GM19463 (cell line): ENCODE data around the gene ZBTB7C.

Experiments used
- ATAC-seq: cut with Tn5 transposase; IDR thresholded peaks from one replicate; pipeline ENCODE4 v1.9.1; 2021; ENCODE audit warnings: mild to moderate bottlenecking, moderate library complexity; ENCODE audit not compliant: unreplicated experiment

Gene ZBTB7C

DNA sequence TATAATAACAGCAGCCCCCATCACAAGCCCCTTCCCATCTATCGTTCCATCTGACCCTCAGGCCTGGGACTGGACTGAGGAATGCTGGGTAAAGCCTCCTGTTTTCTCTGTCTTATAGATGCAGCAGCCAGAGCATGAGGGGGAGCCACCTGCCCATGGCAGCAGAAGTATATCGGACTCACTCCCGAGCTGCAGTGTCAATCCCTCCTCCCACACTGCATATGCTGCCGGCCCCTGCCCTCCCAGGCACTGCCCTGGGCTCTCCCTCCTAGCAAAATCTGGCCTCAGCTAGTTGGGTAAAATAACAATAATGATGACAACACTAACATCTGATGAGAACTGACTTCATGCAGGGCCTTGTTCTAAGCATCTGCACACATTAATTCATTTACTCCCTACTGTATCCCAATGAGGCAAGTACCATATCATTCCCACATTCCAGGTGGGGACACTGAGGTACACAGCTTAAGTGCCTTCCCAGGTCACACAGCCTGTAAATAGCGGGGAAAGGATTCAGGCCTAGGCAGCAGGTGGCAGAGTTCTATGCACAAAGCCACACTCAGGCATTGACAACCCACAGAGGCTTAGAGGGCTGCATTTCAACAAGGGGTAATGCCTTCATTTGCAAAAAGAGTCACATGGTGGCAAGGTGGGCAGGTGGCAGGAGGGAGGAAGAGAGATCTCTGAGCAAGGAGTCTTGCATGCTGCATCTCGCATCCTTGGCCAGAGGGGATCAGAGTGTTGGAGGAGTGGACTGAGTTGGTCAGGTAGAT, 190.0 kb downstream of the ZBTB7C start:
- ATAC-seq, result no peak

DNA sequence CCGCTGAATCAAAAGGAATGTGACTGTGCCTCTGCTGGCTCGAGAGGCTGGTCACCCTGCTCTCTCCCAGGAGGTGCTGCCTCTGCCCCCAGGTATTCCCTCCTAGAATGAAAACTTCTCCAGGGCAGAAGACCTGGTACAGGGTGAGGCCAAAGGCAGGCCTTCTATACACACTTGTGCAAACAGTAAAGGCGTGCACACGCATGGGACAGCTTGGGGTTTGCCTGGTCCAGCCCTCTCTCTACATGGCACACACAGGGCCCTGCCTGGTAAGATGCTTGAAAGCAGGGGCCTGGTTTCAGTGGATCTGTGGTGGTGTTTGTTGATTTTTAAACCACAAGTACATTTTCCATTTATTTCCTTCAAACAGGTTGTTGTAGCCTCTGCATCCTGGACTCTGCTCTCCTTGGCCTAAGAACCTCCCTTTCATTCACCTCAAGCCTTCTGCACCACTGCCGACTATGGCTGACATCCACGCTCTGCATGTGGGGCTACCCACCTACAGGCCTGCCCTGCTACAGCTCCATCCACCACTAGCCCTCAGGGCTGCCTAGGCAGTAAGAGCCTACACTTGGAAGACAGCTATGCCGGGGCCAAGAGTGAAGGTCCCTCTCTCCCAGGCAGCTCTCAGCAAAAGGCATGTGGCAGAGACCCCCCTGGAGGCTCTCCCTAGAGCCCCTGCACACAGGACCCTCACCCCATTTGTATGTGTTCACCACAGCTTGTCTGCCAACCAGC, 190.7 kb downstream of the ZBTB7C start:
- ATAC-seq, result no peak

DNA sequence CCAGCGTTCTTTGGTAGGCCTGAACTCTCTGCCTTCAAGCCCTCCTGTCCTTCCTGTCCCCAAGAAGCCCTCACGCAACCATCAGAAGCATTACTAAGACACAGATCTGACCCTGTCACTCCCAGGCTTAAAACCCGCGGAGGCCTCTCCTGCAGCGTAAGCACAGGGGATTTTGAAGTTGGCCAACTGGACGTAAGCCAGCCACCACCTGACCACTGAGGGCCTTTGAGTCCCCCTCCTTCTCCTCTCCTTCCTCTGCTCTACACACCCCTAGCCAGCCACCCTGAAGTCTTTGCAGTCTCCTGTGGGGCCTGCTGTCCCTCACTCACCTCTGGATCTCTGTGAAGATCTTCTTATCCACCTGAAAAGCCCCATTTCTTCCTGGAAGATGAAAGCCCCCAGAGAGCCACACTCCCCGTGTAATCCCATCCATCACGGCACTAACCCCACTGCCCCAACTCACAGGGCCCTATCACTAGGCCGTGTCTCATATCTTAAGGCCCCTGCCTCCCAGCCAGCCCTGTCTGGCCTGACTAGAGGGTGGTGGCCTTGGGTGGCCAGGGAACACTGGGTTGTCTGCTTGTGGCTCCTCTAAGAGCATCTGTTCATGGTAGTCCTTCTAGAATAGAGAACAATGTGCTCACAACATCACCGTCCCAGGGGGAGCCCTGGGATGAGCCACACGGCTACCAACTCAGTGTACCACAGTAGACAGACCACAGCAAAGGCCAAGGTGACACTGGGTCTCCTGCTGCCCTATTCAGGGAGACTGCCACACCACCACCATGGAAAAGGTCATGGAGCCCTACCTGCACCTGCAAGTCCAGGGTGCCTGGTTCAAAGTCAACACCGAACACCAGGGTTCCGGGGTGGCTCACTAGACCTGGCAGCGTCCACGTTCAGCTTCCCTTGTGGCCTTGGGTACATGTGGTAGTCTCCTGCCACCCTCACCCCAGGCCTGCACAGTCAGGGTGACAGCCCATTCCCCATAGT, 191.6 kb downstream of the ZBTB7C start:
- ATAC-seq, result no peak

DNA sequence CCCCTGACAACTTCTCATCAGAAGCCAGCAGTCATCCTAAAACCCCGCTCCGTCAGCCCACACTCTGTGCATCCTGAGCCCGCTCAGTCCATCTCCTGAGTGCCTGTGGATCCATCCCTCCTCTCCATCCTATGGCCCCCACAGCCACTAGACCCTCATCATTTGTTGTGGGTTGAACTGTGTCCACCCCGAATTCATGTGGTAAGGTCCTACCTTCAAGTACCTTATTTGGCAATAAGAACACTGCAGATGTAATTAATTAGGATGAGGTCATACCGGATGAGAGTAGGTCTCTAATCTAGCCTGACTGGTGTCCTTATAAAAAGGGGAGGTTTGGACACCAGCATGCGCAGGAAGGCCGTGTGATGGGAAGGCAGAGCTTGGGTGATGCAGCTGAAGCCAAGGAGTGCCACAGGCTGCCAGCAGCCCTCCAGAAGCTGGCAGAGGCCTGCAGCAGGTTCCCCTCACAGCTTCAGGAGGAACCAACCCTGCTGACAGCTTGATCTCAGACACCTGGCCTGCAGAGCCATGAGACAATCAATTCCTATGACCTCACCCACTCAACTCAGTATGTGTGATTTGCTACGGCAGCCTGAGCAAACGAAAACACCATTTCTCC, 192.4 kb downstream of the ZBTB7C start:
- ATAC-seq, result no peak

DNA sequence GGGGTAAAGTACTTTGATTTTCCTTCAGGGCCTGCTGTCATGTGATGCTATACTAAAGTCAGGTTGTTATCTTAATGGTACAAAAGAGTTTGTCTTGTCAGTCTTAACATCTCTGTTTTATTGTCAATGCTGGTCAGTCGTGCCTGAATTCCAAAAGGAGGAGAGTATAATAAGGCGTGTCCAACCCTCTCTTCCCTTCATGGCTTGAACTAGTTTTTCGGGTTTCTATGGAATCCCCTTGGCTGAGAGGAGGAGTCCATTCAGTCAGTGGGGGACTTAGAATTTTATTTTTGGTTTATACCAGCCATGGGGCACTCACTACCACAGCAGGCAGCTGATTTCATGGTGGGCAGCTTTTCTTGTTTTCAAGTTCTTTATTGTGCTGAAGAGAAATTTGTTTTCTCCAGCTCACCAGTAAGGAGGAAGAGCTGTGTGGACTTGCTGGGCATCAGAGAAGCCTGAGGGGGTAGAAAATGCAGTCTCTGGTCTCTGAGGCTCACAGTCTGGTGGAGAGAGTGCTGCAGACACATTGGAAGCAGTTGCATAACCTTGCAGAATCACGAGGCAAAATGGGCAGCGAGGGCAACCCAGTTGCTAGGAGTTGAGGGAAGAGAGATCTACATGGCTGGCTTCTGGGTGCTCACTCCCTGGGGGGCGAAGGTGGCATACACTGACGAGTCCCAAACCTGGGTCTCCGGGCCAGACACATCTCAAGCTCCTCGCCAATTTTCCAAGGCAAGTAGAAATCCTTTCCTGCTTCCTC, 193.1 kb downstream of the ZBTB7C start:
- ATAC-seq, result no peak

DNA sequence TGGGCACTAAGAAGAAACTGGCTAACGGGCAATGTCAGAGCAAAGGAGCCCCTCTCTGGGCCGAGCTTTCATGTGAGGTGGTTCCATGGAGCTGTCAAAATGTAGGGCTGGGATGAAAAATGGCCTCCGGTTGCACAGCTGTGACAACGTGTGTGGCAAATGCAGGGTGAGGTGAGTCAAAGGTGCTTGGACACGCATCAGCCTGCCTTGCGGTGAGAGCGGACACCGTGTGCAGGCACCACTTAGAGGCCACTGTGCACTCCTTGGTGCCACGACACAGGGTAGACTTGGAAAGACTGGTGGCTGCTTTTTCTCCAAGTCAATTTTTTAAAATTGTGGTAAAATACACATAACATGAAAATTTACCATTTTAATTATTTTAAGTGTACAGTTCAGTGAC, 195.4 kb downstream of the ZBTB7C start:
- ATAC-seq, result no peak

DNA sequence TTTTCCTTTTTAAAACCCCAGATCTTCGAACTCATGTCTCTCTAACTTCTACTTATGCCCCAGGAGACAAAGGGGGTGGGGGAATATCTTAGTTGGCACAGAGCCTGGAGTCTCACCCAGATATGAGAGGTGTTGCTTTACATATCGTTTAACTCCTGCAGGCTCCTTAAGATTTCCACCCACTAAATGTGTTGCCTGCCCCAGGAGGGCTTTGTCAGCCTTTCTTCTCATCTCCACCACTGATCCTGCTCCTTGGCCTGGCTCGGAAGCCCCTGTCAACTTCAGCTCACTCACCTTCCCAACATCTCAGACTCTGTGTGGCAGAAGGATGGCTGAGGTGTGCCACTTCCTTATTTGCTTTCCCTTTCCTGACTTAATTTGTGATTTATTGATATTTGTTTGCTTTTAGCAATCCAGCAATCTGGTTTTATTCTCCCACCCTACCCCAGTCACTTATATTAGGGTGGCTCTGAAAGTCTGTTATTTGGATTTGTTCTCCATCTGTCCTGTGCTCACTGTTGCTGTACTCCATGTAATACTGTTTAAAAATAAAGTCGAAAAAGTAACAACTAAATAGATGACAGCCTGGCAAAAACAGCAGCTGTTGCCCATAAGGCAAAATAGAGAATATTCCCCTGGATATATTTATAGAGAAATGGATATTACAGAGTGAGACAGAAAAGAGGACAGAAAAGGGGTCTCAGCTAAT, 200.6 kb downstream of the ZBTB7C start:
- no peak for ATAC-seq

DNA sequence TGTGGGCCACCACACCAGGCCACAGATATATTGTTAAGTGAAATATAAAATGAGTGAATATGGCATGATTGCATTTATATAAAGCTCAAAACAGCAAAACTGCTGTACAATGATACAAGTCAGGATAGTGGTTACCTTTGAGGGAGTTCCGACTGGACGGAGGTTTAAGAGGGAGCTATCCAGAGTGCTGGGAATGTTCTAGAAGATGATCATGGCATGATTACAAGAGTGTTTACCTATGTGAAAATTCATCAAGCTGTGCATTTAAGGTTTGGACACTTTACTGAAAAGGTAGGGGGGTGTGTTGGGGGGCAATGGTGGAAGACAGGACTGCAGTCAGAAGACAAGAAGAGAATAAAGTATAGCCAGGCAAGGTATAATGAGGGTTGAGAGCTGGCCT, 201.4 kb downstream of the ZBTB7C start:
- no peak for ATAC-seq

DNA sequence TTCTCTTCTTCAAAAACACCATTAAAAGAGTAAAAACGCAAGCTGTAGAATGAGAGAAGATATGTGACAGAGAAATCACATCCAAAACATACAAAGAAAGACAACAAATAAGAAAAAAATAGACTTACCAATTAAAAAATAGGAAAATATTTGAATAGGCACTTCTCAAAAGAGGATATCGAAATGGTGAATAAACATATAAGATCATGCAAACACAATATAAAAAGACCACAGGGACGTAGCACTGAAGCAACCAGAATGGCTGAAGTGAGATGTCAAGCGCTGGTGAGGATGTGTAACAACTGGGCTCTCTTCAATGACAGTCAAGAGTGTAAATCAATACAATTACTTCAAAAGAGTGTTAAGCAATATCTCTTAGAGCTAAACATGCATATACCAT, 202.3 kb downstream of the ZBTB7C start:
- ATAC-seq, result no peak

DNA sequence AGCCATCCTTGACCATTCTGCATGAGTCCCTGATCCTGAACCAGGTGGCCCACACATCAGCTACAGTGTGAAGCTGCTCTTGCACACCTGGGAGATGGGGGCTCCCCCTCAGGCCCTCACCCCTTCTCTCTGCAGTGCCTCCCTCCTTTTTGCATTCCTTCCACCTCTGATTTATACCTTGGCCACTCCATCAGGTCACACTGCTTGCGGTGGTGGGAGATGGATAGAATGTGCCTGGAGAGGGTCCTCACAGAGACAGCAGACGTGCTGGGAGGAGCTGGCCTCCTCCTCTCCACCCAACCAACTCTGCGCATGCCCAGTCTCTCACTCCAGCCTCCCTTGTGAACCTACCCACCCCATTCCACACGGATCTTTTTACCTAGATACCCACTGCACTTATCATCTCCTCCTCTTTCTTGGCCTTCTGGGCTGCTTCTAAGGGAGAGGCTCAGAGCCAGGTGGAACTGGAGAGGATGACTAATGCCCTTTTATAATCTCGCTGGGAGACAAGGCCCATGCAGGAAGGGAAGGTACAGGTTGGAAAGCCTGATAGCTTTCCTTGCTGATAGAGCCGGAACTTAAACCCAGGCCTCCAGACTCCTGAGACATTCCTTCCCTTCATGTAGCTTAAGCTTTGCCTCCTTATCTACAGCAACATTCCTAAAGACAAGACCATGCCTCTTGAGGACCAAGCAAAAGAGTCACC, 205.1 kb downstream of the ZBTB7C start:
- ATAC-seq, result no peak

DNA sequence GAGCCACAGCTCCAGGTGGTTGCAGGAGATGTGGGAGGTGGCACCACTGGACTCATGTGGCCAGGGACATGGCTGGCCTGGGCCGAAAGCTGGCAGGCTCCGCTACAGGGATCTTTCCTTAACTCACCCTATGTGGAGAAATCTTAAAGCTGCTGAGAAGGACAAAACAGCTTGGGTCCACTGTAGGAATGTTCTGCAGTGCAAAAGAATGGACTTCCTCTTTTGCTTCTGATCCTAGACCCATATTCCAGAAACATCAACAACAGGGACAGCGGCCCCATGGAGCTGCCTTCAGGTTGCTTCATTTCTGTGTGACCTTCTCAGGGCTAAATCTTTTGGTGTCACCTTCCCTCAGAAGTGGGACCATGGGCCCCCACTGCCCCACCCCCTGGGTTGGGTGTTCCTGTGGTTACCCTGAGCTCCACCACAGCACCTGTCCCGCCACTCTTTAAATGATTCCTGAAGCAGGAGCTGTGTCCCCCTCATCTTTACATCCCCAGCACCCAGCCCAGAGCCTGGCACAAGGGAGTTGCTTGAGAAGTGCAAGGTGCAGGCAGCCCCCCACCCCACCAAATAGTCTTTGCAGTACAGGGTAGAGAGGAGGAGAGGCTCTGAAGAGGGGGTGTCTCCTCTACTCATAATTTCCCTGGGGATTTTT, 205.8 kb downstream of the ZBTB7C start:
- no peak for ATAC-seq

DNA sequence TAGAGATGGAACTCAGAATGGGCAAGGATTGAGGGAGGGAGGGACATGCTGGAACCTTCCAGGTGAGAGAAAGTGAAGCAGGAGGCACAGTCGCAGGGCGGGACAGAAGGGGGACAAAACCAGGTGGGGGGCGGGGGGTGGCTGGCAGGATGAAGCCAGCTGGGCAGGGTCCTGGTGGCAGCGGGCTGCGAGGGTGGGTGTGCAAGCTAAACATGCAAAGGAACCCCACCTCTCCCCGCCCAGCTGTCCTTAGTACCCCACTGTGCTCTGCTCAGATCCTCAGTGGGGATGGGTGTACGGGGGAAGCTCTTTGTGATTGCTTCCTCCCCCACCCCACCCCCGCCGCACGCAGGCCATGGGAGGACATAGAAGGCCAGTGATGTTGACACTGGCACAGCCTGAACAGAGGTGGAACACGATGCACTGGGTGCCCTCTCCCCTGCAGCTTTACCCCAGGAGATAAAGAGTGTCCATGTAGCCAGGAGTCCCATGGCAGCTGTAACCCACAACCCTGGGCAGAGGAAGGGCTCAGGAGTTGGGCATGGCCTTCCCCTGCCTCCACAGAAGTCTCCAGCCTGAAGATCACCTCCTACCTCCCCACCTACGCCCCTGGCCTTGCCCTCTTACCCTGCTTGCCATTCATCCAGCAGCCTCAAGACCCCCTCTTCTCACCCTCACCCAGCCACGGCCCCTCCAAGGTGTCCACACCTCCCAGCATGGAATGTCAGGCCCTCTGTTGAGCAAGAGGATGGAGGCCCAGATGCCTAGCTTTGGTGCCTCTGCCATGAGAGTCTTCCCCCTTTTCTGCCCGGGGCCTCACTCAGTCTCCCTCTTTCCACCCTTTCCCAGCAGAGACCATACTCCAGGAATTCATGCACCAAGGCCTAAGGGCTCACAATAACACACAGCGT, 206.6 kb downstream of the ZBTB7C start:
- ATAC-seq, result no peak

DNA sequence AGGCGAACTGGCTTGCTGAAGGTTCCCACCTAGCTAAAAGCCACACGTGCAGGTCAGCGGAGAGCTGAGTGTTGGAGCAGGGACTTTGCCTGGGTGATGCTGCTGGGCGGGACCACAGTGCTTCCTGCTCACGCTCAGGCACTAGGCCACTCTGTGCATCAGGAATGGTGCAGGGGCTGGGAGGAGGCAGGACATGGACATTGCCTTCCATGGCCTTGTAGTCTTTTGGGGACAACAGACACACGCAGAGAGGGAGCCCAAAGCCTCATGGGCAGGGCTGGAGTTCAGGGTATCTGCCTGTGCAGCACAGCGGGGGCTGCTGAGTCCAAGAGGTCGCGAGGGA, 207.2 kb downstream of the ZBTB7C start:
- ATAC-seq, result no peak

DNA sequence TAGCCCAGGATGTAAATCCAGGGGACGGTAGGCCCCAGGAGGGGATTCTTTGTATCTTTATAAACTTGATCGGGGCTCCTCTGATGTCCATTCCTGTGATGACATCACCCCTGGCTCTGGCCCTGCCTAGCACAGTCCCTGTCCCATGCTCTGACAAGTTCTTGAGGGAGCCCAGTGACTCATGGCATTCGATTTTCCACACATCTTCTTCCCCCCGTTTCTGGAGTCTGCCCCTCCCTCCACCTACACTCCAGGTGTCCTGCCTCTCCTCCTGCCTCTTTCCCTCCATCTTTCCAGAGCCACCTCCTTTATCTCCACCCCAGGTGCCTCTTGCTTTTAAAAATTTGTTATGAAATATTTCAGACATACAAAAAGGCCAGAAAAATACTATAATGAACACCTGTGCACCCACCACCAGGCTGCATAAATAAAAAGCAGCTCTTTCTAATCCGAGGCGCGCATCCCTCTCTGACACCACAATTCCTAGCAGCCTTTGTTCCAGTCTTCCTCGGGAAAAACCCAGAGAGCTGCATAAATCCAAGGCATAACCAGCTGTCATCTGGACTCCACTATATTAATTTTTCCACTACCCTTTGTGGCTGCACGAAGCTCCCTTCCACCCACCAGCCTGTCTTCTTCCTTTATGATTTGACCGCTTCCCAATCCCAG, 207.7 kb downstream of the ZBTB7C start:
- ATAC-seq, result no peak

DNA sequence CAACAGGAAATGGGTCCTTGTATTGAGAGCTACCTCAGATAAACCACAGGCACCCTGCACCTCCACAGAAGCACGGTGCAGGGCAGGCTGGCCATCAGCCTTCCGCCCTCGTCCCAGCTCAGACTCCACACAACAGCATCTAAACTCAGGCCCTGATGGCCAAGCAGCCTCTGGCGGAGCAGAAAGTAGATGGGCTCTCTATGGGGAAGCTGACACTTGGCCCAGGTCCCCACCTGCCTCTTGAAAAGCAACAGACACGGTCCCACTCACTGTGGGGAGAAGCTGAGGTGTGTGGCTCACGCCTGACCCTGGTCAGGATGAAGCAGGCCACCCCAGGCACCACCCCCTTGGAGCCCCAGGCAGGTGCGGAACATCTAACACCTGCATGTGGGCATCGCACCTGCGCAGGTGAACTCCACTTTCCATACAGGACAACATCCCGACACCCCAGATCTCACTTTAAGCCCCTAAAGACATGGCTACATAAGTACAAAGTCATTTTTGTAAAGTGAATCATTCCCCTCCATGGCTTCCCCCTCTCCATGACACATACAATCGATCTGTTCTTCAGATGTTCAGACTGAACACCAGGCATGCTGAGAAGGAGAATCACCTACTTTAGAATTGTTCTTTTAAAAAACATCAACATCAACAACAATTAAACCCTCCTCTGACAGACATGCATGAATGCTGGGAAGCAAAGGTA, 208.4 kb downstream of the ZBTB7C start:
- no peak for ATAC-seq

DNA sequence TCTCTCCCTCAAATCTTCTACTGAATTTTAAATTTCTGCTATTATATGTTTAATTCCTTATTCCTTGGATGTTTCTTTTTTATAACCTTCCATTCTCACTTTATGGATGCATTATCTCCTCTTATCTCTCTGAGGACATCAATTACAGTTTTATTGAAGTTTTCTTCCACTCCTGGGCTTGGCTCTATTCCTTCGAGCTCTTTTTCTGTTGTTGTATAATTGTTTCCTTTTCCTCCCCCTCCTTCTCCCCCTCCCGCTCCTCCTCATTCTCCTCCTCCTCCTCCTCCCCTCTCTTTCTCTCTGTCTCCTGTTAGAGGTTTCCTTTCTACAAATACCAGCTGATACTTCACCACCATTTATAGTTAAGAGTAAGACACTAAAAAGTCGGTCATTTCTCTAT, 209.8 kb downstream of the ZBTB7C start:
- no peak for ATAC-seq
